Stomach (tissue), 4 donors: ENCODE data around the gene DHRS7B.

Experiments
- POLR2AphosphoS5 ChIP-seq, 3 donors: sonication (generic); formaldehyde crosslinking; IDR thresholded peaks; one replicate each; pipeline ENCODE4 v1.6.1; 2016; ENCODE audit warnings: antibody characterized with exemption in 3 of 3
- TF ChIP-seq, protein P1 (sequence below), 7 experiments: fragments of 450-650 bp in 4 of 7; fragments of 200-600 bp in 3 of 7; sonication (generic) in 3 of 7; IDR thresholded peaks; one replicate each; pipeline ENCODE4 v1.5.1; 2016 to 2019; ENCODE audit warnings: antibody characterized with exemption in 7 of 7, control low read depth in 2 of 7, mild to moderate bottlenecking in 1 of 7

DNA sequence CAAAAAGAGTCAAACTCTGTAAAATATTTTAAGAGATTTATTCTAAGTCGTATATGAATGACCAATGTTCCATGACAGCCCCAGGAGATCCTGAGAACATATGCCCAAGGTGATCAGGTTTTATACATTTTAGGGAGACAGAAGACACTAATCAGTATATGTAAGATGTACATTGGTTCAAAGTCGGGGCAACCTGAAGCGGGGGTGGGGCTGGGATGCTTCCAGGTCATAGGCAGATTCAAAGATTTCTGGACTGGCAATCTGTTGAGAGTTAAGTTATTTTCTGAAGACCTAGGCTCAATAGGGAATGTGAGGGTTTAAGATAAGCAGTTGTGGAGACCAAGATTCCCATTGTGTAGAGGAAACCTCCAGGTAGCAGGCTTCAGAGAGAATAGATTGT is 20.4 kb upstream of the DHRS7B start:
- TF ChIP-seq, protein P1, sequence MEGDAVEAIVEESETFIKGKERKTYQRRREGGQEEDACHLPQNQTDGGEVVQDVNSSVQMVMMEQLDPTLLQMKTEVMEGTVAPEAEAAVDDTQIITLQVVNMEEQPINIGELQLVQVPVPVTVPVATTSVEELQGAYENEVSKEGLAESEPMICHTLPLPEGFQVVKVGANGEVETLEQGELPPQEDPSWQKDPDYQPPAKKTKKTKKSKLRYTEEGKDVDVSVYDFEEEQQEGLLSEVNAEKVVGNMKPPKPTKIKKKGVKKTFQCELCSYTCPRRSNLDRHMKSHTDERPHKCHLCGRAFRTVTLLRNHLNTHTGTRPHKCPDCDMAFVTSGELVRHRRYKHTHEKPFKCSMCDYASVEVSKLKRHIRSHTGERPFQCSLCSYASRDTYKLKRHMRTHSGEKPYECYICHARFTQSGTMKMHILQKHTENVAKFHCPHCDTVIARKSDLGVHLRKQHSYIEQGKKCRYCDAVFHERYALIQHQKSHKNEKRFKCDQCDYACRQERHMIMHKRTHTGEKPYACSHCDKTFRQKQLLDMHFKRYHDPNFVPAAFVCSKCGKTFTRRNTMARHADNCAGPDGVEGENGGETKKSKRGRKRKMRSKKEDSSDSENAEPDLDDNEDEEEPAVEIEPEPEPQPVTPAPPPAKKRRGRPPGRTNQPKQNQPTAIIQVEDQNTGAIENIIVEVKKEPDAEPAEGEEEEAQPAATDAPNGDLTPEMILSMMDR (IDR thresholded peaks at IDR 0.05), result no peak
- no peak for TF ChIP-seq POLR2AphosphoS5 (IDR thresholded peaks at IDR 0.05)
